ENCODE measurements around the gene CDC42BPA. TPM values are rescaled to one million over a fixed set of nuclear protein-coding genes. Genes with fewer than 3 reads are reported as not detected.

The CDC42BPA gene
- total and polyA plus RNA-seq, 9 of the 15 experiments (the other 6 are each of a cell fraction or from before 2014, with no cell fraction given): 8.0 to 77.5 (median 52.1) TPM

GRCh38 chr1:226982451-226983177, 335.7 kb downstream of the CDC42BPA start (continued):
- TF ChIP-seq CEBPZ (IDR thresholded peaks at IDR 0.05; ENCODE audit: borderline replicate concordance, low read depth, low read length): no peak
- no peak for TF ChIP-seq PTTG1 (tag; IDR thresholded peaks at IDR 0.05; ENCODE audit: low read depth)
- TF ChIP-seq POLR2AphosphoS5 (IDR thresholded peaks at IDR 0.05; ENCODE audit: control insufficient read depth, insufficient read depth, low read depth, low read length): 0 out of 2 replicates have a peak, but pooled peaks have one; percentile 20
- TF ChIP-seq SNIP1 (IDR thresholded peaks at IDR 0.05; ENCODE audit: low read depth): no peak
- no peak for TF ChIP-seq NCOA4 (IDR thresholded peaks at IDR 0.05; ENCODE audit: partially characterized antibody)
- no peak for TF ChIP-seq ZNF212 (CRISPR knock-in tag; IDR thresholded peaks at IDR 0.05)
- TF ChIP-seq RBM22 (IDR thresholded peaks at IDR 0.05; ENCODE audit: low read depth, low read length, poor library complexity, severe bottlenecking): peak; percentile 81
- no peak for TF ChIP-seq FOXP4 (CRISPR knock-in tag; IDR thresholded peaks at IDR 0.05; ENCODE audit: borderline replicate concordance)
- no peak for TF ChIP-seq ZBTB33 (CRISPR knock-in tag; IDR thresholded peaks at IDR 0.05)
- no peak for TF ChIP-seq ZNF551 (CRISPR knock-in tag; IDR thresholded peaks at IDR 0.05)
- peak; percentile 42 for TF ChIP-seq FIP1L1 (IDR thresholded peaks at IDR 0.05; ENCODE audit: low read depth, low read length, poor library complexity, severe bottlenecking)
- TF ChIP-seq EP400 (IDR thresholded peaks at IDR 0.05): no peak
- no peak for TF ChIP-seq TCF7L2 (IDR thresholded peaks at IDR 0.05; ENCODE audit: low read depth, low read length)
- no peak for TF ChIP-seq HDAC8 (tag; IDR thresholded peaks at IDR 0.05)
- TF ChIP-seq ZBED1 (IDR thresholded peaks at IDR 0.05): no peak
- no peak for TF ChIP-seq ATF3 (IDR thresholded peaks at IDR 0.05)
- no peak for TF ChIP-seq ATF3 (CRISPR knock-in tag; conservative IDR thresholded peaks at IDR 0.05)
